HG03135 (cell line): ENCODE results near the gene SSH2.
"Not testable (repeated sequence)": the region's sequence is repeated elsewhere in the genome, so short reads cannot be mapped to it uniquely, and the experiment has no call there.

Experiments
- ATAC-seq: cut with Tn5 transposase; IDR thresholded peaks from one replicate; pipeline ENCODE4 v1.9.1; 2021; ENCODE audit warnings: mild to moderate bottlenecking, moderate library complexity; ENCODE audit not compliant: unreplicated experiment

SSH2 gene

DNA sequence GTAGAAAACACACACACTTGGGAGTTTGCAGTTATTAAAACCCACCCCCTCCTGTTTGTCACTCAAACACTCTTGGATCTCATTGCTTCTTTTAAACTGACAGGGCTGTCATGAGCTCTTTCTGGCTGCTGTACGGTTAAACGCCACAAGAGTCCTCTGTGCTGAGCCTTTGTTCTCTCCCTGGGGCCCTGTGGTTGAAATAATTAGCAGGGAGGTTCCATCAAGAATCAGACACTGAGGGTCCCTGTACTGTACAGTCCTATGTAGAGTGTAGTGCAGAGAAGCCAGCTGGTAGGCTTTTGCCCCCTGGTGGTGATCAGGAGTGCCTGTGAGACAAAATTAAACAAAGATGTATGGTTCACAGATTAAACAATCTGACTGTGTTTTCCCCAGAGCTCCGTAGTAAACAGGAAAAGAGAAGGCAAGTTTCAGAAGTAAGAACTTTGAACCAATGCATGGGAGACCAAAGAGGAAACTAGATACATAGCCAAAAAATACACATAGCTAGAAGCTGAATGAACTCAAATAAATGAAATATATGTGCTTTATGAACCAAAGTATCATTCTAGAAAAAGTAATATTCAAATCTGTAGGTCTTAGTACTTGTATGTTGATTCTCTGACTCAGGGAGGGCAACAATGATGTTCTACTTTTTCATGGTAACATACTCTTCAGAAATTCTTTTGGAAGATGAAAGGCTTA is 1.4 kb upstream of the SSH2 start:
- ATAC-seq = peak; percentile 71

DNA sequence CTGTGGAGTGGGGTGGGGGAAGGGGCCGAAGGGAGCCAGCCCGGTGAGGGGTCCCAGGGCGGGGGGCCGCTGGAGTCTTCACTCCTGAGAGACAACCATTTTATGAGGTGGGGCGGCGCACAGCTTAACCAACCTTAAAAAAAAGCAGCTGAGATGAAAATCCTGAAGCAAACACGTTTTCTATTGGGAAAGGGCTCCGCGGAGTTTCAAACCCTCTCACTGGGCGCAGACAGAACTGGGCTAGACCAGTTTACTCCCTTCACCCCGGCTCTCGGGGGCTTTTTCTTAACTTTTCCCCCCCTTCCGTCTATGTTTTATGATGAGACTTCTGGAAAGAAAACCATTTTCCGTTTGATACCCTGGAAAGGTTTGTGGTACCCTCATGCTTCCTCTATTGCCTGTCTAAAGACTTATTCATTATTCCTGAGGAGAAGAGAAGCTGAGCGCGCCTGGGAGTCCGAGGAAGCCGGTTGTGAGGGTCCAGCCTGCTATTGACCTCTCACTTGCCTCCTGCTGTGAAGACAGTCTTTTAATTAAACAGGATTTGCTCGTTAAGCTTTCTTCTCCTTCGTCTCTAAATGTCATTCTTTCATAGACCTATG is 482 bp upstream of the SSH2 start:
- no peak for ATAC-seq

DNA sequence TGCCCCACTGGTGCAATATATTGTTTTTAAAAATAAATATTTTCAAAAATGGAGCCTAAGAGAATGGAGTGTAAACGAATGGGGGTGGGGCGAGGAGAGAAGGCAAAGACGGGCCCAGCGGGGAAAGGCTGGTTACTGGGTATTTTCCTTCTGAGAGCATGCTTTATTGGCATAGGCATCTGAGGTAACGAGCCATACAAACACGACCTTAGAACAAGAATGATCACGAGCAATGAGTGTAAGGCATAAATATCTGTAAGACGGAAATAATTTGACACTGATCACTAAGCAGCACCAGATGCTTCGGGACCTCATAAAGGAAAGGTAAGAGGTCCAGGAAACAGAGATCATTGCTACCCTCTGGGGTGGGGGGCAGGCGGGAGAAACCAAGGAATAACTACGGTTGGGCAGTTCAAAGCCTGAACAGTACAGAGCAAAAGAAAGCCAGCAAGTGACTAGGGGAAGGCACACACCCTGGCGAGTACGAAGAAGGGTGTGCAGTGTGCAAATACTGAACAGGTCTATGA is 959 bp downstream of the SSH2 start:
- no peak for ATAC-seq

- no peak for ATAC-seq
Measured at GRCh38 chr17:29927546-29927945, 2.5 kb downstream of the SSH2 start.

- ATAC-seq = no peak
Measured at GRCh38 chr17:29924786-29925185, 5.2 kb downstream of the SSH2 start.

- ATAC-seq = no peak
Measured at GRCh38 chr17:29918922-29919856, 10.8 kb downstream of the SSH2 start.

GRCh38 chr17:29918016-29918415 is 12.0 kb downstream of the SSH2 start:
- ATAC-seq = no peak

- no peak for ATAC-seq
Measured at GRCh38 chr17:29914819-29915537, 15.1 kb downstream of the SSH2 start.

GRCh38 chr17:29911641-29912177 is 18.3 kb downstream of the SSH2 start:
- ATAC-seq = no peak

GRCh38 chr17:29909236-29910003 is 20.6 kb downstream of the SSH2 start:
- no peak for ATAC-seq

DNA sequence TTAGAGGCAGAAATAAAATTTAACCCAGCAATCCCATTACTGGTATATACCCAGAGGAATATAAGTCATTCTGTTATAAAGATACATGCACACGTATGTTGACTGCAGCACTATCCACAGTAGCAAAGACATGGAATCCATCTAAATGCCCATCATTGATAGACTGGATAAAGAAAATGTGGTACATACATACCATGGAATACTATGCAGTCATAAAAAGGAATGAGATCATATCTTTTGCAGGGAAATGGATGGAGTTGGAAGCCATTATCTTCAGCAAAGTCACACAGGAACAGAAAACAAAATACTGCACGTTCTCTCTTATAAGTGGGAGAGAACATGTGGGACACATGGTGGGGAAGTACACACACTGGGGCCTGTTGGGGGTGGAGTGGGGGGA is 23.1 kb downstream of the SSH2 start:
- no peak for ATAC-seq

DNA sequence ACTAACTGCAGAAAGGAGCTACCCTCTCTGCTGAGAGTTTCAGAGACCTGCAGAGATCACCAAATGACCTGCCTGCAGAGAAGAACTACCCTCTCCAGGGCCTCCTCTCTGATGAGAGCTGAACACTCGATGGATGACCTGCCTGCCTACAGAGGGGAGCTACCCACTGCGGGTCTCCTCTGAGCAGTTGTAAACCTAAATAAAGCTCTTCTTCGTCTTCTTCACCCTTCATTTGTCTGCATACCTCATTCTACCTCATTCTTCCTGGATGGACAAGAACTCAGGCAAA is 24.2 kb downstream of the SSH2 start:
- no peak for ATAC-seq

DNA sequence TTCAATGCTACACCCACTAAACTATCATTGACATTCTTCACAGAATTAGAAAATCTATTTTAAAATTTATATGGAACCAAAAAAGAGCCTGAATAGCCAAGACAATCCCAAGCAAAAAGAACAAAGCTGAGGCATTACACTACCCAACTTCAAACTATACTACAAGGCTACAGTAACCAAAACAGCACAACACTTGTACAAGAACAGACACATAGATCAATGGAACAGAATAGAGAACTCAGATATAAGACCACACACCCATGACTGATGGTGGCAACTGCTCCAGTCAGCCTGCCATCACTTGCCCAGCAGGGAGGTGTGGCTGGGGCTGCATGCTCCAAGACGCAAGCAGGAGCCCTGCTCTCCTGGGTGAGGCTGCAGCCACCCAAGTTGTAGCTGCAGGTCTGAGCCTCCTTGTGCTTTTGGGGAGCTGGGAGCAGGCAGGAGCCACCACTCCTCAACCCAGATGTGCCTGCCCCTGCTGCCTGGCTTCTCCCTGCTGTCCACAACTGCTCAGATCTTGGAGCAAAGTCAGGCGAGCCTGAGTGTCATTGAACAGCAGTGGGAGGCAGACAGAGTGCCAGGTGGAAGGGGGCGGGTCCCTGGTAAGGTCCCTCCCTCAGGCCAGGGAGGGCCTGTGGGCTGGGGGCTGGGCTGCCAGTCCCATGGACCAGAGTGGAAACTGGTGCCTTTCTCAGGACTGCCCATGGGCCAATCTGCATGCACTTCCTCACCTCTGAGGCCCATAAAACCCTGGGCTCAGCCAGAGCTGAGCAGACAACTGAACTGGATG is 24.7 kb downstream of the SSH2 start:
- no peak for ATAC-seq

- ATAC-seq = no peak
Measured at GRCh38 chr17:29903471-29903870, 26.6 kb downstream of the SSH2 start.

- ATAC-seq = not testable (repeated sequence)
Measured at GRCh38 chr17:29897136-29897535, 32.9 kb downstream of the SSH2 start.

- ATAC-seq = no peak
Measured at GRCh38 chr17:29892201-29892600, 37.8 kb downstream of the SSH2 start.

DNA sequence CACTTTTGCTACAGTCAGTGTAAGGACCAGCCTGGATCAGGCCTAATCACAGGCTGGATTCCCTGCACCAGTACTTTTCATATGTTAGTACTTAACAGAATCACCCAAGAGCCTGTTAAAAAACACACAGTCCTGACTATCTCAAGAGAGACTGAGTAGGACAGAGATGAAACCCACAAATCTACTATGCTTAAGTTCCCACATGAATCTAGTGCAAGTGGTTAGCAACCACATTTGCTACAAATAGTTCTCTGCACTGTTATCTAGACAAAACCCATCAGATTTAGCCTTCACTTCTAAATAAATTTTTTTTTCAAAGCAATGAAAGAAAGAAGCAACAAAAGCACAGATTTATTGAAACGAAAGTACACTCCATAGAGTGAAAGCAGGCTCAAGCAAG is 38.9 kb downstream of the SSH2 start:
- ATAC-seq = no peak

GRCh38 chr17:29885031-29885640 is 44.9 kb downstream of the SSH2 start:
- ATAC-seq = no peak

DNA sequence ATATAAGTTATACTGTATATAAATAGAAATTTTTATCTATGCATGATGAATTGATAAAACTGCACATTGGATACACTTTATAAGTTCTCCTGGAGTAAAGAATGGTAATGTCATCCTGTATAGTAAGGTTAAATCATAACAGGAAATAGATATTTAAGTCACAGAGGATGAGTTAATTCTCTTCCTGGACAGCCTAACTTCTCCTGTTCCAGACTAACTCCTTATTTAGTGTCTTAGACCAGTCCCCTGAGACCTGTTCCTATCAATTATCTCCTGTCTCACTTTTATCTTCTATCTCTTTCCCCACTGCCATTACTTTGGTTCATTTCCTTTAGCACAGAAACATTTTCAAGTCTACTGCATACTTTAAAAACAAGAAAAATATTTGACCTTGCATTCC is 46.5 kb downstream of the SSH2 start:
- no peak for ATAC-seq
